Heart right ventricle (tissue), 16 donors: ENCODE measurements around the gene CCDC24. TPM values are rescaled to one million over a fixed set of nuclear protein-coding genes. Genes with fewer than 3 reads are reported as not detected.

ENCODE experiments used
- ATAC-seq, 8 donors: fragments of 200-7000 bp; cut with Tn5 transposase; one replicate each; pipeline ENCODE4 v1.9.1; 2020; ENCODE audit warnings: mild to moderate bottlenecking in 8 of 8, moderate library complexity in 8 of 8, moderate number of reproducible peaks in 1 of 8
- DNase-seq, 2 donors: peaks; one replicate each; pipeline ENCODE4 v3.0.0-alpha.2; 2020
- H3K27ac ChIP-seq, 10 donors: fragments of 200-600 bp; sonication (generic) in 2 of 10; one replicate each; pipeline versions ENCODE4 v1.5.0 to v1.8.0; 2020 to 2022; ENCODE audit warnings: mild to moderate bottlenecking in 3 of 10
- H3K27me3 ChIP-seq, 7 donors: fragments of 200-600 bp; one replicate each; pipeline ENCODE4 v1.8.0; 2021 to 2022; ENCODE audit warnings: mild to moderate bottlenecking in 2 of 7
- H3K36me3 ChIP-seq, 9 donors: fragments of 200-600 bp; sonication (generic) in 1 of 9; one replicate each; pipeline versions ENCODE4 v1.5.0 to v1.8.0; 2020 to 2022; ENCODE audit warnings: mild to moderate bottlenecking in 2 of 9
- H3K4me1 ChIP-seq, 9 donors: fragments of 200-600 bp; sonication (generic) in 1 of 9; one replicate each; pipeline versions ENCODE4 v1.5.0 to v1.8.0; 2020 to 2022; ENCODE audit warnings: mild to moderate bottlenecking in 4 of 9
- H3K4me3 ChIP-seq, 10 donors: fragments of 200-600 bp; sonication (generic) in 2 of 10; one replicate each; pipeline versions ENCODE4 v1.5.0 to v1.8.0; 2020 to 2022; ENCODE audit warnings: mild to moderate bottlenecking in 7 of 10, moderate library complexity in 2 of 10
- H3K9me3 ChIP-seq, 11 donors: fragments of 200-600 bp in 10 of 11; sonication (generic) in 2 of 11; one replicate each; pipeline versions ENCODE4 v1.5.0 to v1.8.0; 2013 to 2022; ENCODE audit warnings: mild to moderate bottlenecking in 2 of 11, control low read depth in 1 of 11, moderate library complexity in 1 of 11
- CTCF ChIP-seq, 9 donors: fragments of 200-600 bp; sonication (generic) in 2 of 9; IDR thresholded peaks; one replicate each; pipeline versions ENCODE4 v1.5.0 to v1.8.0; 2021 to 2022; ENCODE audit warnings: antibody characterized with exemption in 9 of 9, mild to moderate bottlenecking in 5 of 9, moderate library complexity in 1 of 9
- WGBS, 2 donors: extraction: QIAGEN DNeasy Blood & Tissue Kit; methylation state at CpG; one replicate each; pipeline ENCODE4 v1.1.7; 2013; ENCODE audit warnings: inconsistent platforms in 1 of 2; 5-methylcytosine and 5-hydroxymethylcytosine counted together
- intact Hi-C, 10 donors: fragments of 100-400 bp; cut with DNase I; formaldehyde crosslinking; loops; one replicate each; pipeline versions ENCODE4 v1.11.1 to v1.14.2; 2022
- polyA plus RNA-seq, 2 donors: library from polyadenylated mRNA; stranded (reverse); fragments of 200-250 nt; gene quantifications; one replicate each; pipeline ENCODE4 v1.2.3, GENCODE V29; 2013
- total RNA-seq, 10 donors: library from RNA; stranded (reverse); fragmentation: NEBNext Ultra II Directional in 3 of 10; extraction: Animal tissue kit (Norgen Biotek cat#: 25700) in 3 of 10; gene quantifications; one replicate each; pipeline versions ENCODE4 v1.2.1 to v1.2.4, GENCODE V29; 2021 to 2023
- donor health status: Arrhythmogenic right ventricular cardiomyopathy.
- donor health status: ischemic (EF 13 %, LVEDD 7.1; RV severe dilation, severe dysfunction).
- donor health status: healthy with polysubstance abuse.
- donor health status: DM: no; HTN: yes; CAD: no.
- donor health status: DM: no; HTN: no; CAD: no.
- donor health status: ischemic (EF 25% LVEDD 6.9; RV normal size, moderate dysfunction).
- donor health status: ischemic (EF 25% LVEDD 5.7; RV mildly dilated, moderate dysfunction).
- donor health status: healthy.
- donor health status: DM: yes; HTN: yes; CAD: no.
- donor health status: Ischemic cardiomyopathy.
- donor health status: ischemic (EF 35%, LVEDD 5.7; RV mildly dilated, moderate dysfunction).
- donor health status: nonischemic (EF 11% LVEDD 7.7; RV severe dilation, severe dysfunction).
- donor health status: DM: yes; HTN: yes; CAD: no.
- donor health status: PGD.
- donor health status: ischemic (EF 29% LVEDD 5.4; RV normal size, mild dysfunction).
- donor health status: nonischemic (EF 23%, LVEDD 6.1; RV moderate dilation, normal function).

The CCDC24 gene
- total and polyA plus RNA-seq, 12 donors, result 0.55 to 3.1 (median 1.3) TPM

- Histone ChIP-seq H3K4me3 (no peak overlapping the region), H3K4me1 (peaks cover 0 to 21% (median 0%) of the 10 kb centered on the region in 9 donors), H3K27ac (no peak overlapping the region), H3K9me3 (no peaks in the 10 kb centered on the region), H3K36me3 (no peaks in the 10 kb centered on the region), H3K27me3 (no peaks in the 10 kb centered on the region)
- WGBS, 2 donors, result 46 to 57% methylated on average over 3 of the region's 3 CpGs
- DNase-seq (peak in 1 of 2 donors; percentile 38), ATAC-seq (peak; percentile 39 to 76 (median 49))
- intact Hi-C loops, result no loop called here
- TF ChIP-seq CTCF (IDR thresholded peaks at IDR 0.05), result no peak
Measured at GRCh38 chr1:44015206-44015605, 23.8 kb downstream of the CCDC24 start.

- Histone ChIP-seq H3K27ac (no peak overlapping the region), H3K27me3 (no peaks in the 10 kb centered on the region), H3K4me3 (no peak overlapping the region), H3K4me1 (peaks cover 0 to 22% (median 0%) of the 10 kb centered on the region in 9 donors), H3K9me3 (no peaks in the 10 kb centered on the region), H3K36me3 (no peaks in the 10 kb centered on the region)
- WGBS, 2 donors, result 85 to 89% methylated on average over 20 of the region's 20 CpGs
- ATAC-seq (no peak), DNase-seq (peak in 1 of 2 donors; percentile 2)
- no peak for TF ChIP-seq CTCF (IDR thresholded peaks at IDR 0.05)
- intact Hi-C loops, result no loop called here
Measured at GRCh38 chr1:44016041-44016889, 24.9 kb downstream of the CCDC24 start.

GRCh38 chr1:44016890-44017400, 25.5 kb downstream of the CCDC24 start:
- intact Hi-C loops, result no loop called here
- no peak overlapping the region for H3K27ac ChIP-seq
- H3K9me3 ChIP-seq, result no peaks in the 10 kb centered on the region
- no peak for ATAC-seq
- no peak overlapping the region for H3K4me3 ChIP-seq
- TF ChIP-seq CTCF (IDR thresholded peaks at IDR 0.05), result no peak
- no peaks in the 10 kb centered on the region for H3K36me3 ChIP-seq
- WGBS, 2 donors, result 86 to 90% methylated on average over 20 of the region's 20 CpGs
- peaks cover 0 to 29% (median 3%) of the 10 kb centered on the region in 9 donors for H3K4me1 ChIP-seq
- no peak for DNase-seq
- H3K27me3 ChIP-seq, result no peaks in the 10 kb centered on the region

GRCh38 chr1:44019466-44019948, 28.1 kb downstream of the CCDC24 start:
- peaks cover 0 to 27% (median 3%) of the 10 kb centered on the region in 9 donors for H3K4me1 ChIP-seq
- no peaks in the 10 kb centered on the region for H3K27me3 ChIP-seq
- no peak overlapping the region for H3K27ac ChIP-seq
- ATAC-seq, result no peak
- no peaks in the 10 kb centered on the region for H3K9me3 ChIP-seq
- intact Hi-C loops, result no loop called here
- H3K4me3 ChIP-seq, result no peak overlapping the region
- WGBS, 2 donors, result 77 to 81% methylated on average over 13 of the region's 13 CpGs
- no peak for DNase-seq
- no peaks in the 10 kb centered on the region for H3K36me3 ChIP-seq
- TF ChIP-seq CTCF (IDR thresholded peaks at IDR 0.05), result no peak
